ENCODE data around the gene AMELX.

GRCh38 chrX:11293113-11293512 is at the start of gene AMELX:
- TF ChIP-seq, protein P1, sequence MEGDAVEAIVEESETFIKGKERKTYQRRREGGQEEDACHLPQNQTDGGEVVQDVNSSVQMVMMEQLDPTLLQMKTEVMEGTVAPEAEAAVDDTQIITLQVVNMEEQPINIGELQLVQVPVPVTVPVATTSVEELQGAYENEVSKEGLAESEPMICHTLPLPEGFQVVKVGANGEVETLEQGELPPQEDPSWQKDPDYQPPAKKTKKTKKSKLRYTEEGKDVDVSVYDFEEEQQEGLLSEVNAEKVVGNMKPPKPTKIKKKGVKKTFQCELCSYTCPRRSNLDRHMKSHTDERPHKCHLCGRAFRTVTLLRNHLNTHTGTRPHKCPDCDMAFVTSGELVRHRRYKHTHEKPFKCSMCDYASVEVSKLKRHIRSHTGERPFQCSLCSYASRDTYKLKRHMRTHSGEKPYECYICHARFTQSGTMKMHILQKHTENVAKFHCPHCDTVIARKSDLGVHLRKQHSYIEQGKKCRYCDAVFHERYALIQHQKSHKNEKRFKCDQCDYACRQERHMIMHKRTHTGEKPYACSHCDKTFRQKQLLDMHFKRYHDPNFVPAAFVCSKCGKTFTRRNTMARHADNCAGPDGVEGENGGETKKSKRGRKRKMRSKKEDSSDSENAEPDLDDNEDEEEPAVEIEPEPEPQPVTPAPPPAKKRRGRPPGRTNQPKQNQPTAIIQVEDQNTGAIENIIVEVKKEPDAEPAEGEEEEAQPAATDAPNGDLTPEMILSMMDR (IDR thresholded peaks at IDR 0.05), result no peak
- no peak for TF ChIP-seq POLR2A (IDR thresholded peaks at IDR 0.05)
